G401.6 (cell line): Measurements from ENCODE around the gene GATAD2B.
"Not testable (repeated sequence)": the region's sequence is repeated elsewhere in the genome, so short reads cannot be mapped to it uniquely, and the experiment has no call there.

Experiments used
- FAIRE-seq: peaks from 2 replicates; lab custom pipeline; 2012; peaks lifted over from hg19 to GRCh38; lab: Jason Lieb, UNC

GATAD2B gene

GRCh38 chr1:153929981-153930948, 7.5 kb upstream of the GATAD2B start:
- FAIRE-seq, result no peak

DNA sequence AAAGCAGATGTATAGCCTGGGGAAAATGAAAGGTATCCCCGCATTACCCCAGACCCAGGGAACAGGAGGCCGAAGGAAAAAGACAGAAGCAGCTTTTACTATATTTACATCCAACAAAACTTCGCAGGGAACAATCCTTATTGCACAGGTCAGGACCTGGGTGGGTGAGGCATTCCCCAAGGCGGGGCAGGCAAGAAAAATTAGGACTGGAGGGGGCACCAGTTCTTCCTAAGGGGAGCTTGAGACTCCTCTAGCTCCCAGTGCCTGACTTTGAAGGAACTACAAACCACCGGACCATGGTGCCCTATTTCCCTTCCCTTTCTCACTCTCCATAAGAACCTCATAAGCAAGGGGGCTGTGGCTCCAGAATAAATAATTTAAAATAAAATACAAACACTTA, 6.7 kb upstream of the GATAD2B start:
- FAIRE-seq, result no peak

- FAIRE-seq, result no peak
These were observed 6.1 kb upstream of the GATAD2B start for GRCh38 chr1:153928791-153929341.

GRCh38 chr1:153928245-153928644, 5.5 kb upstream of the GATAD2B start:
- no peak for FAIRE-seq

- no peak for FAIRE-seq
These were observed 3.6 kb upstream of the GATAD2B start for GRCh38 chr1:153926405-153926804.

GRCh38 chr1:153922076-153922971, 448 bp downstream of the GATAD2B start:
- no peak for FAIRE-seq

GRCh38 chr1:153921803-153922075, 1.0 kb downstream of the GATAD2B start:
- no peak for FAIRE-seq

DNA sequence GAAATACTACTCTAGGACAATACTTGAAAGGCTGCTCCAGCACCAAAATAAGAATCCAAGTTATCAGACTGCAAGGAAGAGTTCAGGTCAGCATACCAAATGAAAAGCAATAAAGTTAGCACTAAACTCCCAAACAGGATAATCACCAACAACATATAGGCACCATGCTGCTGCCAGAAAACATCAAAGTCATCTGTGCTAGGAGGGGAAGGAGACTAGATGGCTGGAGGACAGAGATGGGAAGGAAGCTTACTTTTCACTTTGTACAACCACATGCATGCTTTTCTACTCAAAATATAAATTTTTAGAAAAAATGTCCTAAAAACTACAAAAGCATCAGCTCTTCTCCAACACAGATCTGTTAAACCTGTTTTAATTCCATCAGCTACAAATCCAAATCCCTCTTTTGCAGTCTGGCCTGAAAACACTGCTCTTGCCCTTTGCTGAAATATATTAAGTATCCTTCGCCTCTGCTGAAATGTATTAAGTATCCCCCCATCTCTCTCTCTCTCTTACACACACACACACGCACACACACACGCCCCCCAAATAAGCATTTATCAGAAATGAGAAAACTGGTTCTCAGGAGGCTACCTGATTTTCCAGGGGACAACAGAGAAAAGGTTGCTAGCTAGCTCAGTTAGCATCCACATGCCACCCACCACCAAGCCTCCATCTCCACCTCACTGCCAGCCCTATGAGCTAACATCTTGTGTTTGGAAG, 1.5 kb downstream of the GATAD2B start:
- no peak for FAIRE-seq

GRCh38 chr1:153919876-153920852, 2.6 kb downstream of the GATAD2B start:
- FAIRE-seq, result no peak

DNA sequence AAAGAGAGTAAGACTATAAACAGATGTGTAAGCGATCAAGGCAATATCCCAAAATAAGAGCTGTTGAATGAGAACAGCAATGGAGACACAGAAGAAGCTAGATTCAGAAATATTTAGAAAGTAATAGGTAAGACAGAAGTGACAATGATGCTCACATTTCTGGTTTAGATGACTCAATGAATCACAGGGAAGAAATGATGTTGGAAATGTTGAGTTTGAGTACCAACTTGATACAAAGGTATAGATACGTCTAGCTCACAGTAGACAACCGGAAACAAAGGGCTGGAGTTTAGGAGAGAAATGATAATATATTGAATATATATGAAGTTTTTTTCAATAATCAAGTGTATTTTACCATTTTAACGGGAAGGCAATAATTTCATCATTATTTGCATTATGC, 6.5 kb downstream of the GATAD2B start:
- FAIRE-seq, result no peak

- FAIRE-seq, result no peak
These were observed 10.4 kb downstream of the GATAD2B start for GRCh38 chr1:153912349-153912748.

GRCh38 chr1:153910560-153910959, 12.2 kb downstream of the GATAD2B start:
- not testable (repeated sequence) for FAIRE-seq

GRCh38 chr1:153908071-153908470, 14.7 kb downstream of the GATAD2B start:
- FAIRE-seq, result no peak

DNA sequence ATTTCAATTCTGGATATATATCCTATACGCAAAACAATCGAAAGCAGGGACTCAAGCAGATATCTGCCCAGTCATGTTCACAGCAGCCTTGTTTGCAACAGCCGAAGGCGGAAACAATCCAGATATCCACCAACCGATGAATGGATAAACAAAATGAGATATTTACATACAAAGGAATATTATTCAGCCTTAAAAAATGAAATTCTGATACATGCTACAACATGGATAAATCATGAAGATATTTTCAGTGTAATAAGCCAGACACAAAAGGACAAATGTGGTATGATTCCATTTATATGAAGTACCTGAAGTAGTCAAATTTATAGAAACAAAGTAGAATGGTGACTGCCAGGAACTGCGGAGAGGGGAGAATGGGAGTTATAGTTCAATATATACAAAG, 15.6 kb downstream of the GATAD2B start:
- FAIRE-seq, result no peak

GRCh38 chr1:153906396-153906795, 16.4 kb downstream of the GATAD2B start:
- no peak for FAIRE-seq

DNA sequence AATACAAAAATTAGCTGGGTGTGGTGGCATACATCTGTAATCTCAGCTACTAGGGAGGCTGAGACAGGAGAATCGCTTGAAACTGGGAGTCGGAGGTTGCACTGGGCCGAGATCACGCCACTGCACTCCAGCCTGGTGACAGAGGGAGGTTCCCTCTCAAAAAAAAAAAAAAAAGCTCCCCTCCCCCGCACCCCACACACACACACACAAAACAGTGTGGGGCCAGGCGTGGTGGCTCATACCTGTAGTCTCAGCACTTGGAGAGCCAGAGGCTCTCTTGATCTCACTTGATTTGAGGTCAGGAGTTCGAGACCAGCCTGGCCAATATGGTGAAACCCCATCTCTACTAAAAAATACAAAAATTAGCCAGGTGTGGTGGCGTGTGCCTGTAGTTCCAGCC, 16.9 kb downstream of the GATAD2B start:
- FAIRE-seq, result not testable (repeated sequence)

- FAIRE-seq, result no peak
These were observed 18.8 kb downstream of the GATAD2B start for GRCh38 chr1:153903841-153904455.

DNA sequence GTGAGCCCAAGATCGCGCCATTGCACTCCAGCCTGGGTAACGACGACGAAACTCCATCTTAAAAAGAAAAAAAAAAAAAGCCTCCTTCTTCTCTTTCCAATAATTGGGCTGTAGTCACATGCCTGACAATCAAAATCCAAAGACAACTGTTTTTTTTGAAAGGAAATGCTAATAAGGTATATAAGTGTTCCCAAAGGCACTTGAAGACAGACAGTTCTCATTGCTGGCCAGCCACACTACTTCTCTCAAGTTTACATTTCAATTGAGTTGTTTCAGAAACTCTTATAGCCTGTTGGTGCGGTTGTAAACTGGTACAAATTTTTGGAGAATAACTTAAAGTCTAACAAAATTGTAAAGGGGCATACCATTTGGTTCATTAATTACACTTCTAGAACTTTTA, 23.3 kb downstream of the GATAD2B start:
- no peak for FAIRE-seq

- not testable (repeated sequence) for FAIRE-seq
These were observed 26.9 kb downstream of the GATAD2B start for GRCh38 chr1:153895866-153896265.

DNA sequence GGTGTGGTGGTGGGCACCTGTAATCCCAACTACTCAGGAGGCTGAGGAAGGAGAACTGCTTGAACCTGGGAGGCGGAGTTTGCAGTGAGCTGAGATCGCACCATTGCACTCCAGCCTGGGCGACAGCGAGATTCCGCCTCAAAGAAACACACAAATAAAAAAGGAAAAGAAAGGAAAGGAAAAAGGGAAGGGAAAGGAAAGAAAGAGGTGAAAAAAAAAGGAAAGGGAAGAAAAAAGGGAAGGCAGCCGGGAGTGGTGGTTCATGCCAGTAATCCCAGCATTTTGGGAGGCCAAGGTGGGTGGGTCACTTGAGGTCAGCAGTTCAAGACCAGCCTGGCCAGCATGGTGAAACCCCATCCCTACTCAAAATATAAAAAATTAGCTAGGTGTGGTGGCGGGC, 31.7 kb downstream of the GATAD2B start:
- FAIRE-seq, result not testable (repeated sequence)

GRCh38 chr1:153888533-153888932, 34.2 kb downstream of the GATAD2B start:
- FAIRE-seq, result no peak
